Mesenteric fat pad (tissue), 1 donor: ENCODE data around the gene ANKFY1. TPM values are rescaled to one million over a fixed set of nuclear protein-coding genes. Genes with fewer than 3 reads are reported as not detected.

Source experiments
- DNase-seq: peaks from one replicate; pipeline ENCODE4 v3.0.0-alpha.2; 2020; ENCODE audit warnings: low spot score
- total RNA-seq: library from RNA; stranded (reverse); fragmentation: NEBNext Ultra II Directional; extraction: Animal tissue kit (Norgen Biotek cat#: 25700); gene quantifications from one replicate; pipeline ENCODE4 v1.2.1, GENCODE V29; 2021
- donor health status: DM: yes; HTN: yes; CAD: no.

ANKFY1 gene
- total RNA-seq, 1 donor from 2014 or later = 51.8 TPM

DNA sequence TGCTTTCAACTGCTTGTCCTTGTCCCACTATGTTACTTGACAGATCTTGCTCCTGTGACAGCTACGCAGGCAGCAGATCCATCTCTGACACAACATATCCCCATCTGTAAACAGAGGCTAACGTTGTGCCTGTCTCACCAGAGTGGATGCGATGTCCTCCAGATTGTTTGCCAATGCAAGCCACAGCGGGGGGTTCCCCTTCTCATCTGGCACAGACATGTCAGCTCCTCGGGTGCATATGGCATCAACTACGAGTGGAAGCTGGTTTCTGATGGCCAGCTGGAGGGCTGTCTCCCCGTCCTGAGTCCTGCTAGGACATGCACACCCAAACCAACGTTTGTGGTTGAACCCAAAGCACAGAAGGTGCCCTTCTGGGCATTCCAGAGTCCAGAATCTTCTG is 81.7 kb downstream of the ANKFY1 start:
- no peak for DNase-seq

DNA sequence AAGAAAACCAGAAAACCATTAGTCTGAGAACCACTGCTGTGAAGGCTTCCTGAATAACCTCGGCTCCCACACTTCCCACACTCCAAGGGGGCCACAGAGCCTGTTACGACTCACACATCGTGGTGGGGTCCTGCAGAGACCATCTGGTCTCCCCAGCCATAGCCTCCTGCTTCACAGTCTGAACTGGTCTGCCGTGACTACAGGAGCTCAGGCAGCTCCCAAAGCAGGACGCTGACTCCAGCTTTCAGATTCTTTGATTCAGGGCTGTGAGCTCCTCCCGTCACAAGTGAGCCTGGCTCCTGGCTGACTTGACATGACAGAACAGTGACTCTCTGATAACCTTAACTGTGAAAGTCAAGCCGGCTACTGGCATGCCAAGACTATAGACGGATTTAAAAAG is 83.0 kb downstream of the ANKFY1 start:
- DNase-seq = no peak

DNA sequence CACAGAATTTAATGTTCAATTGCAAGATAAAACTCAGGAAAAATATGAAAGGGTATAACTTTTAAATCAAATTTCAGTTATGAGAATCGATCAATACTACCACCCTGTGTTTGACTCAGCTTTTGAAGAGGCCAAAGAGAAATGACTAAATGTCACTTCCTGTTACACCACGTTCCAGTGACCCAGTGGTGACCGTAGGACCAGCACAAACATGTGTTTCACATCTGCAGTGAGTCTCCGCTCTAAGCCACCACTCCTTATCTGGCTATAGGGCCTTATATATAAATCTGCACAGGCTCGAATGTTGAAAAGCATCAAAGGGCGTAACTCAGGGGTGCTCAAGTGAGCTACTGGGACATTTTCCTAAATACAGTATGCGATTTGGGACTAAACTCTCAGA is 84.7 kb downstream of the ANKFY1 start:
- no peak for DNase-seq

DNA sequence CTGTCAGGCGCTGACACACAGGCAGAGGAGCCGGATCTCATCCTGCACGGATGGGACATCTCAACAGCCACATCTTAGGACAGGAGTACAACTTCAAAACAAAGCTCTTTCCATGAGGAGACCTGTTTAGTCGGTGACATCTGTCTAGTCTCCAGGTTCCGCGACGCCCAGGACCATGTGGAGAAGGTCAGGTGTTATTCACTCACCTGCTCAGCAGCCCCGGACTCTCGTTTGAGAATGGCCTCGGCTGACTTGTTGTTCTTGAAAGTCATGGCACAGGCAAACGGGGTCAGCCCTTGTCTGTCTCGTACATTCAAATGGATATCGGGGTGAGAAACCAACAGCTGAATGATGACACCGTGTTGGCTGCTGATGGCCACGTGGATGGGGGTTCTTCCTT is 85.1 kb downstream of the ANKFY1 start:
- DNase-seq = no peak

DNA sequence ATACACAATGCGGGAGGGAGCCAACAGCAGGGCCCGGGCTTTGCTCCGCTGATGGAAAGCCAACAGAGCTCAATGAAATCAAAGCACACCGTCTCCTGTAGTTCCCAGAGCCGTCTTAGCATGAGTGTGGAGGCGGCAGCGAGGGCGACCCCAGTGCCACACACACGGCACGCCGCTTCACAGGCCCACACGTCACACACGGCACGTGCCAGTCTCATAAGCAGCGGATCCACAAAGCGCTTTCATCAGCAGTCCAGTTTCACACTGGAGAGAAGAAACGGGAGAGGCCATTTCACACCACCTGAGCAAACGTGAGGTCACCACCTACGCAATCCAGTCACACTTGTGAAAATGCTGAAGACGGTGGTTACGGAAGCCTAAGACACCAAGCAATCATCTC is 86.0 kb downstream of the ANKFY1 start:
- no peak for DNase-seq

DNA sequence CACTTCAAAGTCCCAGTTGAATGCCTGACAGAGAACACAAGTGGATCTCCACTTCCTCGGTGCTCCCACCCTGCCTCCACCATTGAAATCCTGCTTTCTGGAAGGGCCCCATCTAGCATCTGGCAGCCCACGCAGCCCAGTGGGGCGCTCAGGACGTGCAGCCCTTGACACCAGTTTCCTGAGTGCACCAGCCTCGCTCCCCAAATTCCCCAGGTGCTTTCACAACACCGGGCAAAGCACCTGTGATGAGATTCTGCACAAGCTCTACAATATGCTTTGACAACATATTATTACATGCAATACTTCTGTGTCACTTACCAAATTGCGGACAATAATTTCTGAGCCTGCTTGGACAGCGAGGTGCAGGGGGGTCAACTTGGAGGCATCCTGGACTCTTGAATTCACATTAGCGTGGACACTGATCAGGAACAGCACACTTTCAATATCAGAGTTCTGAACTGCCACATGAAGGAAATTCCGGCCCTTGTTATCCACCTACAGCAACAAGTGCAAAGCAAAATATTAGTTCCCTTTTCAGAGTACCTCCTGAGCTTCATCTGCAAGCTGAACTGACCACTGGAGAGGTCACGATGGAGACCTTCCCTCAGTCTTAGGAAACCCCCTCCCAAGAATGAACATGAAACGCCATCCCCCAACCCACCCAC is 86.8 kb downstream of the ANKFY1 start:
- DNase-seq = no peak

DNA sequence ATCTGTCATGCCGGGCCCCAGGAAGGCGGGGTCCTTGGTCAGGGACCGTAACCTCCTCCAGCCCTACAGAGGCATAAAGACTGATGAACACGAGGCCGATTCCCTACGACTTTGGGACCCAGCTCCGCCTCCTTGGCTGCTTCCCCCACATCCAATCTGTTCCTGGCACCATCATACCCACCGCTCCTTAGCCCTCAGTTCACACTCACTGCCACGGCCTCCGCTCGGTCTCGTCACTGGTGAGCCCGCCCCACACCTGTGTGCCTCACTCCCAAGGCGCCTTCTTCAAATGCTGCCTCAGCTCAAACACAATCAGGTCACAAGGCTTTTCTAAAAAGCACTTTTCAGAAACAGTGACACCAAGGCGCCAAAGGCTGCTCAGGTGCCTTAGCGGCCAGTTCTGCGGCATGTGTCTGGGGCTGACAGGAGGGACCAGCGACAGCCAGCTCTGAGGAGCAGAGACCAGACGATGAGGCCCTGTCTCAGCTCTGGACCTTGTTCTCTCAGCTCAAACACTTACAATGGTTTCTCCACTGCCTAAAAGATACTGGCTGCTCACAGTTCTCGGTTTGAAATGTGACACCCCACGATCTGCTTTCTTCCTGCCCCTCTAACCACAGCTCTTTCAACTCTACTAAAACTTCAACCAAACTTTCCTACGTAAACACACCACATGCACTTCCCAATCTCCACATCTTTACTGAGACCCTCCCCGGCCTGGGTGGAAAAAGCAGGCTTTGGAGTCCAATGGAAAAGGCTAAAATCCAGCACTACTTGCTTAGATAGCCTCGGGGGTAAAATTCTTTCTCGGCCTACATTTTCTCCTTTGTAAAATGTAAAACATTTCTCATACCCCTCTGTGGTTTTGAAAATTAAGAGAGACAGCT is 87.6 kb downstream of the ANKFY1 start:
- DNase-seq = no peak

DNA sequence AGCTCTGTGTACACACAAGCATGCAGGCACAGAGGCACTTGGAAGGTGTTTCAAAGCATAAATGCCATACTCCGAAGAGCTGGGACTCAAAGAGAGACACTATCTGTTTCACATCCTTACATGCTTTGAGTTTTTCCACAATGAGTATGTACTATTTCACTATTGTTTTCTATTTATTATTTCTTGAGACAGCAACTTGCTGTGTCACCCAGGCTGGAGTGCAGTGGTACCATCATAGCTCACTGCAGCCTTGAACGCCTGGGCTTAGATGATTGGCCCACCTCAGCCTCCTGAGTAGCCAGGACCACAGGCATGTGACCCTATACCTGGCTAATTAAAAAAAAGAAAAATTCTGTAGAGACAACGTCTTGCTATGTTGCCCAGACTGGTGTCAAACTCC is 89.2 kb downstream of the ANKFY1 start:
- no peak for DNase-seq

DNA sequence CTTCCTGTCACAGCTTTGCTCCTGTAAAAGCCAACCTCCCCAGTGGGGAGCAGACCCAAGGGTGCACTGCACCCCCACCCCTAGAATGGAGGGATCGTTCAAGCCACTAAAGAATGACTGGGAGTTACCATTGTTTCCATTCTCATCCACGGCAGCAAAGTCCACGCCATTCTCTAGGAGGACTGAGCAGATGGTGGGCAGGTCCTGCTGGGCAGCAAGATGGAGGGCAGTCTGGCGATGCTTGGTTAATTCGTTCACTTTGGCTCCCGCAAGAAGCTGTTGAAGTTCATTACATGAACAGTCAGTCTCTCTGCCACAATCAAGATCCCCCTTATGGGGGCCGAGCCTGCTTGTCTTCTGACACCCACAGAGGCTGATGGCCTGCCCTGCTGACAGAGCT is 90.0 kb downstream of the ANKFY1 start:
- no peak for DNase-seq

DNA sequence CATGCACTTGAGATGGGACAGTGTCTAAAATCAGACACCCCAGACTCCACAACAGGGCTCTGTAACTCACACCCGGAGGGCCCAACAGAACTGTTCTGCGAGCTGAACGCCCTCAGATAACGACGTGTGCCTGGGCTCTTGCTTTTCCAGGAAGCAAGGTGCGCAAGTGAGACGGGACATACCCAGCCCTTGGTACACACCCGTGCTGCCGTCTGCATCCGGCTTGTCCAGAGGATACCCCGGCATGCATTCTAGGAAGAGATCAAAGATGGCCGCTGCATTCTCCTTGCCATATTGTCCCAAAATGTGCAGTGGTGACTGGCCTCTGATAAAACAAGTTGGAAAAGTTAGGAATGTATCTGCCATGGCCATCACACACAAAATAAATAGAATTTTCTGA is 91.4 kb downstream of the ANKFY1 start:
- no peak for DNase-seq

DNA sequence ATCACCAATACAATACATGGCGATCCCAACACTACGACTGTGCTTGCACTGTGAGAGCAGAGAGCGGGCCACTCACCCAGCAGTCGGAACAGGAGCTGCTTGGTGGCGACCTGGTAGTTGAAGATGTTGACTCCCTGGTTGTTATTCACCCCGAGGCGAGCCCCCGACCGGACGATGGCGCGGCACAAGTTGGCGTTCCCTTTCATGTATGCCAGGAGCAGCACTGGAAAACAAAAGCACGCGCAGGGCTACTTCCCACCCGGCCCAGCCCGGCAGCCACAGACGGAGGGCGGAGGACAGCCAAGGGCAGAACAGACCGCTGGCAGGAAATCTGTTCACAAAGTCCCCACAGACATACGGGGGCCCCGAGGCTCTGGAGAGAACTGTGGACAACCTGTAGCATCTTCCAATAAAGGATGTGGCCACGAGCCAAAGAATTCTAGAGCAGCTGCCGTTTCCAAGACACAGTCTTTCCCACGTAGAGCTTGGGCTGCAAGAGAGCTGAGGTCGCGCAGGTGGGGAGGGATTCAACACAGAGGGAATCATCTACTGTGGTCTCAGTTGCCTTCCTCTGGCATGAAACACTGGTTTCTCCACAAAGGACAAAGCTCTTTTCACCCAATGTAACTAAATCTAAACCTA is 93.0 kb downstream of the ANKFY1 start:
- no peak for DNase-seq

DNA sequence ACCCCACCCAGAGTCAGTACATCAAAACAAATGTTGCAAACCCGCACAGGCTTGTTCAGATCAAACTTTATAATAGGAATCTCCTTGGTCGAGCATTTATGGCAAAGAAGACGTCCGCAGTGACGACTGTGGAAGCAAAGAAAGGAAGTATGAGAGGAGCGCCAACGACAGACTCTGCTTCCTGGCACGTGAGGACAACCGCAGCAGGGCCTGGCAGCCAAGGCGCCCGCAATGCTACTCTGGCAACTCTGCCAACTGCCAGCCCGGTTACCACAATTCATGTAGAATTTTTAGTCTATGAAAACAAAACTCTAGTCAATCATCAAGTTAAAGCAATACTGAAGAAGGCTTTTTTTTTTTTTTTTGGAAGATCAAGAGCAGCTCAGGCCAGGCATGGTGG is 96.0 kb downstream of the ANKFY1 start:
- DNase-seq = no peak

DNA sequence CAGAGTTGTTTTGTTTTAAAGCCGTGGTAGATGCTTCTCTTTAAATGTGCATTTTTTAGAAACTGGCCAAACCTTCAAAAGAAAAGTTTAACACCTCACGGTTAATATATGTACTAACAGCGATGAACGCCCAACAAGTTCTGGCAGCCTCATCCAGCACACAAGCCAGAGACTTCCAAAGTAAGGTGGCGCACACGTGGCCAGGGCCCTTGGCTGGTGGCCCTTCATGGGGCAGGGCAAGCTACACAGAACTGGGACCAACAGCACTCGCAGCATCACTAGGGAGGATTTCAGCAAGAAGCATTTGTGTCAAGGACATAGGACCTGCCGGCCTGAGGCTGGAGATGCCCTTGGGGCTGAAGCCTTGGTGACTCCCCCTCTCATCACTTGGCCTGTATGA is 97.4 kb downstream of the ANKFY1 start:
- no peak for DNase-seq

DNA sequence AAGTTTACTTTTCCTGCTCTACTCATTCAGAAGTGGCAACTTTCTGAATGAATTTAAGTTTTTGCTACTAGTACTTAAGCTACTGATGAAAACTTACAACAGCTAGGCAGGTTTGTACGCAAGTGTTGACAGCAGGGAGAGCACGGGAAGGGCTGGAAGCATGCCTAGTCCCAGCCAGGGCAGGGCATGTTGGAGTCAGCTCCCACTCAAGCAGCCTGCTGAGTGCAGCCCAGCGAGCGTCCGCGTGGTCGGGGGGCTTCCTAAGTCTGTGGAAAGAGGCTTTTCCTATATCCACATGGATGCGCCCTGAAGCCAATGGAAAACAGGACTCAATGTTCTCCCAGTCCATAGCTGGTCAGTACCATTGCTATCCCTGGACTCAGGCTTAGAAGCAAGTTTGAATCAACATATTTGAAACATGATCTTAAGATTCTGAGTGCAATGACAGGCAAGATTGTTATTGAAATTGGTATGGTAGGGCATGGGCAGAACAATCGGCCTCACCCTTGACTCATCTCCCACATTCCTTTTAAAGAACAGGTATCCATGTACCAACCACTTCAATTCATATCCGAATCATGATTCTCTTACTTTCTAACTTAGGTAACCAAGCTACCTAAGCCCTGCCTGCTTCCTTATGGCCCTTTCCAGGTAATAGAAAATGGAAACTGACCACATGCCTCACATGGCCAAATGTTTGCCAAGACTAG is 98.3 kb downstream of the ANKFY1 start:
- no peak for DNase-seq

DNA sequence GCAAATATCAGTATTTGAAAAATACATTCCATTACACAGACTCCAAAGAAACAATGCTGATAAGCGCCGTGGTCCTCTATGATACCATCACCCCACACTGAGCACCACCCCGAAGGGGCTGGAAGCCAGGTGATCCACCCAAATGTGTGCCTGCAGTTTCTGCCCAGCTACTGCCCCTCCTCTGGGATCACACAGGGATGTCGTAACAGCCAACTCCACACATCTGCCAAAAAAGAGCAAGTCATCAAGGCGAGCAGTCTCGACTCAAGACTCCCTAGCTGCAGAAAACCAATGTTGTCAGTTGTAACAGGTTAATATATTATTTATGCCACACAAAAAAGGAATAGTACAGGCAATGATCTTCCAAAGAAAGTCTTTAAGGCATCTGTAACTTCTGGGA is 99.8 kb downstream of the ANKFY1 start:
- no peak for DNase-seq

DNA sequence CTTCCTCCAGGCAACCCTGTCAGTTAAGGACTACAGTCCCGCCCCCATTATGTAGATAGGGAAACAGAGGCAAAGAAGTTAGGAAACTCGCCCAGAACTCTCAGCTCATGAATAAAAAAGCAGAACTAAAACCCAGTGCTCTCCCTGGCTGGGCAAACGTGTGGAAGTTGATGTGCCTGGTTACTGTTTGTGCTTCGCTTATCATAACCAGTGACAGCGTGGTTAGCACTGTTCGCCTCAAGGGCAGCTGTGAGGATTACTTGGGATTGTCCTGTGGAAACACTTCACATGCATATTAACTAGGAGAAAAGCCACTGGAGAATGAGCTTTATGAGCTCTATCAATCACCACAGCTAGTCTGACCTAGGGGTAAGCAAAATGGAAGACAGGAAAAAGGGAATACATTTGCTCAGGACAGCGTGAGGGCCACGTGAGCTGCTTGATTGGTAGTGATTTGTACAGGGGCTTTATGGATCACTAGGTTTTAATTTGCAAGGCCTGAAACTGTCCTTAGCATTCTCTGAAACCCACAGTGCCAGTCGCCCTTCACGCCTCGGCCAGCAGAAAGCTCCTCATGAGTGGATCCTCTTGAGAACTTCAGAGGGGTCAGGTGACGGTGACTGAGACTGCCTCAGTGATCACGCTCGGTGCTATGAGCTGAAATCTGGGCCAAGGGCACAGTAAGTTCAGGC is 100.9 kb downstream of the ANKFY1 start:
- DNase-seq = no peak

DNA sequence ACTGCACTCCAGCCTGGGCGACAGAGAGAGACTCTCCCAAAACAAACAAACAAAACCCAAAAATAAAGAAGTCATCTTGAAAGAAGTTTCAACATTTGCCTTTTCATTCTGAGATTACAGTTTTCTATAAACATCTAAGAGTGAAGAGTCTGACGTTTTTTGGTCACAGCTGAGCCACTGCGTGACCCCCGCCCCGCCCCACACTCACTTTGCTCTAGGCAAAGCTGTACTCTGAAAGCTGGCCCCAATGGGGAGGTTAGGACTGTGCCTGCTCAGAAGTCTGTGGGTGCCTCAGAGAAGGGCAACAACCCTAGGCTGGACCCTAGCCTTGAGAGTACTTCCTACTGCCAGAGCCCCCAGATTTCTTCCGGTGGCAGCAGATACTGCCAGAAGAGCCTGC is 101.5 kb downstream of the ANKFY1 start:
- DNase-seq = no peak

DNA sequence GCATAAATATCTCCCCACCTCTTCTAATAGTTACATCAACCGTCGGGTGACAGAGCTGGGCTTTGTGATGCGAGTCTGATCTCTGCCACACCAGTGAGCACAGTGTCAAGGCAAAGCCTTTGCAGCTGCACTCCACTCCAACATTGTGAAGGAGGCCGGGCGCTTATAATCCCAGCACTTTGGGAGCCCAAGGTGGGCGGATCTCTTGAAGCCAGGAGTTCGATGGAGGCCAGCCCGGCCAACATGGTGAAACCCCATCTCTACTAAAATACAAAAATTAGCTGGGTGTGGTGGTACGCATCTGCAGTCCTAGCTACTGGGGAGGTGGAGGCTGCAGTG is 101.8 kb downstream of the ANKFY1 start:
- DNase-seq = no peak

DNA sequence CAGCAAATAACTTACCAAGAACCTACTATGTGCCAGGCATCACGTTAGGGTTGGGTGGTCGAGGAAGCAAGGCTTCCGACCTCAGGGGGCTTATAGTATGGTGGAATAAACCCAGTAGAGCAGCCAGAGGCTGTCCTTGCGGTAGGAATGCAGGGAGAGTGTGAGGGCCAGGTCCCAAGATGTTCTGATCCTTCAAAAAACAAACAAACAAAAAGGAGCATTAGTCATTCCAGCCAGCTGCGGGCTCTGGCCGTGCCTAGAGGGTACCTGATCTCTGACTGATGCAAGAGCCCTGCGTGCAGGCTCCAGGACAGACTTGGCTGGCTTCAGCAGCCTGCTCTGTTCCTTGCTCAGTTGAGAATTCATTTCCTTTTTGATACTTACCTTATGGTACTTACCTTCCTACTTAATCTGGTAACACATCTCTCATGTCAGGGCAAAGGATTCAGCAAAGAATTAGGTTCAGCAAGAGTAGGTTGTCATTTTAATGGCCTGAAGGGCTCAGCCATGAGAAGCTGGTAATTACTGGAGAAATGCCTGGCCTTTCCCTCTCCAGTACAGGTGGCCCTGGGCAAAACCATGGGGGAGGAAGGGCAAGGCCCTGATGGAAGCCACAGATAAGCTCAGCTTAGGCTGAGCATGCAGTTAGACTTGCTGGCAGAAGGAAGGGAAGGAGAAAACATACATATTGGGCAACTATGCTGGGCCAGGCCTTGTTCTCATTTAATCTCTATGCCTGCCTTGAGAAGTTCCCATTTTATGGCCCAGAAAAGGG is 102.4 kb downstream of the ANKFY1 start:
- no peak for DNase-seq

DNA sequence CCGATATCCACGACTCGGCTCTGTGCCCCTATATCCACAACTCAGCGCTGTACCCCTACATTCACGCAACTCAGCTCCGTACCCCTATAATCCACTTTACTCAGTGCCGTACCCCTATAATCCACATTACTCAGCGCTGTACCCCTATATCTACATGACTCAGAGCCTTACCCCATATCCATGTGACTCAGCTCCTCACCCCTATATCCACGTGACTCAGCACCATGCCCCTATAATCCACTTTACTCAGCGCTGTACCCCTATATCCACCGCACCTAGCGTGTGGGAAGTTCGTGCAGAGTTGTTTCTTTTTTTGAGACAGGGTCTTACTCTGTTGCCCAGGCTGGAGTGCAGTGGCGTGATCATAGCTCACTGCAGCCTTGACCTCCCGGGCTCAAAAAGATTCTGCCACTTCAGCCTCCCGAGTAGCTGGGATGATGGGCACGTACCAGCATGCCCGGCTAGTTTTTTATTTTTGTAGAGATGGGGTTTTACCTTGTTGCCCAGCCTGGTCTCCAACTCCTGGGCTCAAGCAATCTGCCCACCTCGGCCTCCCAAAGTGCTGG is 103.4 kb downstream of the ANKFY1 start:
- no peak for DNase-seq
